HCT116 (cell line): Measurements from ENCODE around the gene AKAP8.

Experiments
- CTCF ChIP-seq, 3 experiments: fragments of 200-600 bp in 1 of 3; sonication (generic) in 1 of 3; IDR thresholded peaks in 2 of 3; conservative IDR thresholded peaks in 1 of 3; 2 replicates each; pipeline ENCODE4 v1.5.1; 2012 to 2017; ENCODE audit warnings: low read depth in 2 of 3, low read length in 2 of 3, antibody characterized with exemption in 1 of 3, borderline replicate concordance in 1 of 3, control low read depth in 1 of 3, mild to moderate bottlenecking in 1 of 3, mixed read lengths in 1 of 3, mixed run types in 1 of 3, moderate library complexity in 1 of 3; ENCODE audit not compliant: insufficient read depth in 1 of 3
- EZH2 ChIP-seq: fragments of 200-600 bp; sonication (generic); IDR thresholded peaks from 2 replicates; pipeline ENCODE4 v1.6.1; 2017; ENCODE audit warnings: antibody characterized with exemption, mixed run types
- JUND ChIP-seq: IDR thresholded peaks from 2 replicates; pipeline ENCODE4 v1.6.1; 2012
- SRF ChIP-seq: IDR thresholded peaks from 2 replicates; pipeline ENCODE4 v1.6.1; 2012; ENCODE audit warnings: low read depth

GRCh38 chr19:15394426-15394825 is 14.8 kb upstream of the AKAP8 start:
- TF ChIP-seq CTCF (IDR thresholded peaks at IDR 0.05 in 2 of 3, conservative IDR thresholded peaks at IDR 0.05 in 1 of 3; ENCODE audit: borderline replicate concordance in 1 of 3, insufficient read depth in 1 of 3, low read depth in 2 of 3, low read length in 2 of 3) (no peak), JUND (no peak), EZH2 (no peak), SRF (no peak)
